Ramos (cell line): ENCODE results near the gene RPL10.

Experiments
- in situ Hi-C: fragments of 300-500 bp; cut with MboI; formaldehyde crosslinking; loops from one replicate; pipeline ENCODE4 v1.14.3; 2022; ENCODE audit warnings: low sequenced_read_pairs; ENCODE audit not compliant: unreplicated experiment

RPL10 gene

DNA sequence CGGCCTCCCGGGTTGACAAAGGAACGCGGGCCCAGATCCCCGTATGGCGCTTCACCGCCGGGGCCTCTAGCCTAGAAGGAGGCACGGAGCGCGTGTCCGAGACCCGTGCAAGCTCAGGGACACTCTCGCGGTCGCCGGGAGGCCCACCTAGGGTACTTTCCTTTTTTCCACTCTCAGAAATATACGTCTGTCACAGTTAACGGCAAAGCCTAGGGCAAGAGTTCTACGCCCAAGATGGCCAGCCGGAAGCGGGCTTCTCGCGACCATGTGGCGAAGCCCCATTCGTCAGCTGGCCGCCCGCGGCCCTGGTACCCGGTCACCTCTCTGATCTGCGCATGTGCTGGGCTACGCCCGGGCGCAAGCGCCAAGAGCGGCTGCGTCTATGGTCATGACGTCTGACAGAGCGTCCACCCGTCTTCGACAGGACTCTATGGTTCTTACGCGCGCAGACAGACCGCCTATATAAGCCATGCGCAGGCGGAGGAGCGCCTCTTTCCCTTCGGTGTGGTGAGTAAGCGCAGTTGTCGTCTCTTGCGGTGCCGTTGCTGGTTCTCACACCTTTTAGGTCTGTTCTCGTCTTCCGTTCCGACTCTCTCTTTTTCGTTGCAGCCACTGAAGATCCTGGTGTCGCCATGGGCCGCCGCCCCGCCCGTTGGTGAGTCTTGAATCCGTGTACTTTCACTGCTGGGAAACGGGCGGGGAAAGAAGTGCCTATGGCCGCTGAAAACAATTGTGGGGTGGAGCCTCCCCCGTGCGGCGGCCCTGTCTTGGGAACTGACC lies at the start of gene RPL10:
RPL10 (plus strand) TSS at position 490 of the 780 bp plus-strand sequence; CDS start at position 633, 143 bp downstream.
- in situ Hi-C loops, result no loop called here

GRCh38 chrX:154348646-154349358 lies 49.4 kb upstream of the RPL10 start:
- in situ Hi-C loops, result no loop called here

DNA sequence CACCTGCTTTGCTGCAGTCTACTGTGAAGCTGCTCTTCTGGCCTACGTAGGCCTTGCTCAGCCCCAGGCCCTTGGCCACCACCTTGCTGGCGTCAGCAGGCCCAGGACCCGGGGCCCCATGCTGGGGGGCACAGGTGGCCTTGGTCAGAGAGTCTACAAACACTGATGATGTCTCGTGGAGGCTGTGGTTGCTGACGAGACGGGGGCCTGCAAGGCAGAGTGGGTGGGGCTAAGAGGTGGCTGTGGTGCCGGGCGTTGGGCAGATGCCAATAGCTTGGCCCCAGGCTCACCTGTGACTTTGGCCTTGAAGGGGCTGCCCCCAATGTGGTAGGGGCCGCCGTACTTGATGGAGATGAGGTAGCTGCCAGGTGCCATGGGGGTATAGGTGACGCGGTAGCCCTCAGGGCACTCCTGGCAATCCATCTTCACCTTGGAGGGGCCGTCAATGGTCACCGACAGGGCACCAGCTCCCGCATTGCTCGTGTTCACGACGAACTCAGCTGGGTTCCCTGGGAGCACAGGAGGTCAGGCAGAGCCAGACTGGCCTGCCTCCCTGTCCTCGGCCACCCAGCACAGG lies 48.7 kb upstream of the RPL10 start:
- in situ Hi-C loops, result no loop called here

GRCh38 chrX:154349979-154350378 lies 48.2 kb upstream of the RPL10 start:
- in situ Hi-C loops, result no loop called here

- in situ Hi-C loops, result no loop called here
Observed at GRCh38 chrX:154350429-154351182, 47.6 kb upstream of the RPL10 start.

DNA sequence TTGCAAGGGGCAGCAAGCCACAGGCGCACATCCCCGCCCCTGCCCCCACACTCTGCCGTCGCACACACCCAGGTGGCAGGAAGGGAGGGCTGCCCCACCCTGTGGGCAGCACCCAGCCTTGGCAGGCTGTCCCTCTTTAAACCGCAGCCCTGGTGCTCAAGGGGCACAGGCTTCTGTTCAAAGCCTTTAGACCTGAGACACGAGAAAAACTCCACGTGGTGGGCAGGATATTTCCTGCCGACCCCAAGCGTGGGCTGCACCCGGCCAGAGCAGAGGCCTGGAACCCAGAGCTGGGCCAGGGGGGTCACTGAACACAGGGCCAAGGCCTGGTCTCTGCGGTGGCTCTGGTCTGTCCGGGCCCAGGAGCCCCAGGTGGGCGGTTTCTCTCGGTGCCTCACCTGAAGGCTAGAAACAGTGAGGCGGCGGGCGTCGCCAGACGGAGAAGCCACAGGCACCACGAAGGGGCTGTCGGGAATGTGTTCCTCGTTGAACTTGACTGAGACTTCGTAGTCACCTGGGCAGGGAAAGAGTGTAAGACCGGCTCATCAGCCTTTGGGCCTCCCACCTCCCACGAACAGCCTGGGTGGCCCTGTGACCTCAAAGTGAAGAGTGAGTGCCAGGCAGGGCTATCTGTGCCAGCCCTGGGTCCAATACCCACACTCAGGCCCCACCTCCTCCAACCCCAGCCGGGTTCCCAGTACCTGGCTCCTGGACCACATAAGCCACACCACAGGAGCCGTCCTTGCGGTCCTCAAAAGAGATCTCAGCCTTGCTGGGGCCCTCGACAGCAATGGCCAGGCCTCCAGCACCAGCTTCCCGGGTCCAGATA lies 46.8 kb upstream of the RPL10 start:
- in situ Hi-C loops, result no loop called here

DNA sequence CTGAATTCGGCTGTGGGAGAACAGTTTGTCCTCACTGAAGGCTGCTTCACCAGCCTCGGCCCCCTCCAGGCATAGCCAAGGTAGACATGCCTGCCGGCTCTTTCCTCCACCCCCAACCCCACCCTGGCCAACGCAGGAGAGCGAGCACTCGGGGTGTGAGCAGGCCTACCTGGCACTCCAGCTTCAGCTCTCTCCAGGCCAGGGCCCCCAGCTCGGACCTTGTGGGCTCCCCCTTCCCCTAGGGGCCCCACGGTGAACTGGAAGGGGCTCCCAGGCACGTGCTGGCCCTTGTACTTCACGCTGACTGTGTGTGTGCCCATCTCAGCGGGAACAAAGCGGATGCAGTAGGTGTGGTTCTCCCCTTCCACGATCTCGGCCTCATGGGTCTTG lies 46.2 kb upstream of the RPL10 start:
- in situ Hi-C loops, result no loop called here

DNA sequence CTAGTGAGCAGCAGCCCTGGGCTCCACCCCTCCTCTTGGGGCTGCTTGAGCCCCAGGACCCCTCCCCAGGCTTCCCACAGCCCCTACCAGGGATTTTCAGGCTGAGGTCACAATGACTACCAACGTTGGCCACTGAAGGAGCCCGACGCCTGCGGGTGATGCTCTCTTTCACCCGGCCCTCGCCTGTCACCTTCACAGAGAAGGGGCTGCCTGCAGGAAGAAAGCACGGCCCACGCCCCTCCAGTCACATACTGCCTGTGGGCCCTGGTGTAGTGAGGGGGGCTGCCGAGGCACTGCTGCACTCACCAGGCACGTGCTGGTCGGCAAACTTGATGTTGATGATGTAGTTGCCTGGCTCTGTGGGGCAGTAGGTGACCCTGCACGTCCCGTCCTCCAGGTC lies 45.7 kb upstream of the RPL10 start:
- in situ Hi-C loops, result no loop called here

GRCh38 chrX:154353172-154353843 lies 44.9 kb upstream of the RPL10 start:
- in situ Hi-C loops, result no loop called here

DNA sequence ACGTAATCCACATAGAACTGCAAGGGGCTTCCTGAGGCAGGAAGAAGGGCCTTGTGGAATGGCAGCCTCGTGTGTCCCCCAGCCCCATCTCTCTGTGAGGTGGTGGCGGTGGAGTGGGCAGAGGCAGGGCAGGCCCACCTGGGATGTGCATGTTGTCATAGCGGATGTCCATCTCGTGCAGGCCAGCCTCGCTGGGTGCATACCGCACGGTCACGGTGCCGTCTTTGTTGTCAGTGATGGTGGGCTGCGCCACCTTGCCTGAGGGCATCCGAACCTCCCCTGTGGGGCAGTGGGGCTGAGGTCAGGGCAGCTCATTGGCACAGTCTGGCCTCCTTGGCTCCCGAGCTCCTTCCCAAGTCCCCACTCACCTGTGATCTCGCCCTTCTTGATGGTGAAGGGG lies 44.2 kb upstream of the RPL10 start:
- in situ Hi-C loops, result no loop called here

DNA sequence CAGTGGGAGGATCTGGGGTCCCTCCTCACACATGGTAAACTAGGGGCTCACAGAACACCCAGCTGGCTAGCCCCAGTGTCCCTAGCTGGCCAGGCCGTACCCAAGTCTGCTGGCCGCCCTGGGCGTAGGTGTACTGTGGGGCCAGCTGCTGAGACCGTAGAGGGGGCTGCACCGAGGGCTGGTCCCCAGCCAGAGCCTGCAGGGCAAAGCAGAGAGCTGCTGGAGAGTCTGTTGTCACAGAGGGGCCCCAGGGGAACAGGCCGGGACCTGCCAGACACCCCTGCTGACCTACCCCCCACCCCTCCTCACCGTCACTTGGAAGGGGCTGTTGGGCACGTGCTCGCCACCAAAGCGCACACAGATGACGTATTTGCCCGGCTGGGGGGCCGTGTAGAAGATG lies 43.7 kb upstream of the RPL10 start:
- in situ Hi-C loops, result no loop called here

DNA sequence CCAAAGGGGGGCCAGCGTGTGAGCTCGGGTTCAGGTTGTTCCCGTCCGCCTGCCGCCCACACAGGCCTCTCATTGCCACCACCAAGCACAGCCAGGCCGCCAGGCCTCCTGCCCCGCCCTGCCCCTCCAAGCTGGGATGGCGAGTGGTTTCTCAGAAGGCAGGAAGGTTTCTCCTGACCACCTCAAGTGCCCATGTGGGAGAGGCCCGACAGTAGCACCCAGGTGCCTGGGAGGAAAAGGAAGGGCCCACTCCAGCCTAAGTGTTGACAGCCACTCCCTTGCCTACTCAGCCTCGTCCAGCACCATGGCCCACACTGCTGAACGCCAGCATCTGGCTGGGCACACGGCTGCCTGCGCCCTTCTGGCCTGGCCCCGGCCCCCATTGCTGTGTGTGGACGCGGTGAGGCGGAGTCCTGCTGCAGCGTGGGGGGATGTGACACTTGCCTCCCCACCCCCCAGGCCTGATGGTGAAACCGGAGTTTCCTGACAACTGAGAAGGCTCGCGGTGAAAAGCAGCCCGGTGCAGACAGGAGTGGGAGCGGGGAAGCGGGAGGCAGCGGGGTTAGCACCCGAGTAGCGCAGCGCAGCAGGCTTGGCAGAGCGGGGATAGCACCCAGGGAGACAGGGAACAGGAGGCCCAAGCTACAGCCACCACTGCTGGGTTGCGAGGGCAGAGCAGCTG lies 42.9 kb upstream of the RPL10 start:
- in situ Hi-C loops, result no loop called here

GRCh38 chrX:154355776-154356140 lies 42.4 kb upstream of the RPL10 start:
- in situ Hi-C loops, result no loop called here

DNA sequence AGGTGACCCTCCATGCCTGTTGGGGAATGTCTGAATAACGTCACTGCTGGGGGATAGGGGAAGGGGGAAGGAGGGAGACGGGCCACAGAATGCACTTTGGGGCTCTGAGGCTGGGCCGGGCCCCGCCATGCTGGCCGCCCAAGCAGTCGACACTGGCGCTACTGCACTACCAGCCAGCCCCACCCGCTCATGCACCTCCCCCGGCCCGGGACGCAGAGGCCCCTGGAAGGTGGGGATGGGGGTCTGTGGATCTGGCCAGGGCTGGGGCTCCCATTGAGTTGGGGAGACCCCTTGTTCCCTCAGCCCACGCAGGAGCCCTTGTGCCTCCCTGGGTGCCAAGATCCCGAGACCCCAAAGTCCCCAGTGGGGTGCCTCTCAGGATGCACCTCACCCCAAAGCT lies 41.6 kb upstream of the RPL10 start:
- in situ Hi-C loops, result no loop called here

- in situ Hi-C loops, result no loop called here
Observed at GRCh38 chrX:154357205-154357604, 41.0 kb upstream of the RPL10 start.

- in situ Hi-C loops, result no loop called here
Observed at GRCh38 chrX:154358011-154358410, 40.2 kb upstream of the RPL10 start.

DNA sequence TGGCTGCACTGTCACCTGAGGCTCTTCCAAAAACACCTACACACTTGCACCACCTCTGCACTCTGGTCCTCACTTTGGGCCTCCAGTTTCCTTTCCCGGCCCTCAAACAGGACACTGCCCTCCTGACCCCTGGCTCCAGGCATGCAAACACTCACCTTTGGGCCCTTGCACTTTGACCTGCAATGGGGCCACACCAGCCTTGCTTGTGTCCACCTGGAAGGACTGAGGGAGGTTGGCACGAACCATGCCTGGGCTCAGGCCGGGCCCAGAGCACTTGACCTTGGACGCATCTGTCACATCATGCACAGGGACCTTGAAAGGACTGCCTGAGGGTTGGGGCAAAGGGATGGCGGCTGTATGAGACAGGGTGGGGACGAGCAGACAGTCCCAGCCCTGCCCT lies 39.3 kb upstream of the RPL10 start:
- in situ Hi-C loops, result no loop called here

DNA sequence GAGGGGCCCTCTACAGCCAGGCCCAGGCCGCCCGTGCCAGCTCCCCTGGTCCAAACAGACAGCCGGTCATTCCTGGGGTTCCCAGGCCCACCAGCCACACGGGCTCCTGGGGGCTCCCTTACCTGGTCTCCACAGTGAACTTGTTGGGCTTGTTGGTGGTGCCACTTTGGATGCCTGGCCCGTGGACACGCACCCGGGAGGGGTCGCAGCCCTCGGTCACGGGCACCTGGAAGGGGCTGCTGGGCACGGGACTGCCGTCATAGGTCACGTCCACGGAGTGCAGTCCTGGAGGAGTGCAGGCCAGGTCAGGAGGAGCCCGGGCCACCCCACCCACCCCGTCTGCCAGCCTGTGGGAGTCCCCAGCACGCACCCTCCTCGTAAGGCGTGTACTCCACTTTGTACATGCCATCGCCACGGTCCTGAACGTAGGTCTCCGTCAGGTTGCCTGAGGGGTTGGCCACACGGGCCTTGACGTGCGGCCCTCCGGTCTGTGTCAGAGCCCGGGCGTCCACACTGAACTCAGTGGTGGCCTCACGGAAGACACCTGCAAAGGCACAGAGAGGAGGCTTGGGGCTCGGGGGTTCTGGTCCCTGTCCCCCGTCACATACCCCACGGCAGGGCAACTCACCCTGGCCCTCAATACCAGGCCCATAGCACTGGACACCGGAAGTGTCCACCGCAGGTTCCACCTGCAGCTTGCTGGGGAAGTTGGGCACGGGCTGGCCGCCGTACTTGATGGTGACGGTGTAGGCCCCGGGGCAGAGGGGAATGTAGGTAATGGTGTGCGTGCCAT lies 38.6 kb upstream of the RPL10 start:
- in situ Hi-C loops, result no loop called here
